ENCODE results near the gene KRTAP10-2.
A peak's percentile ranks its signal among the peaks of the same experiment; 100 is the strongest.

Gene KRTAP10-2

GRCh38 chr21:44527983-44528633 is 23.2 kb downstream of the KRTAP10-2 start:
- DNase-seq (ENCODE audit: insufficient read length, low spot score), result no peak
- FAIRE-seq, result no peak

- DNase-seq (ENCODE audit: insufficient read length, low spot score) (no peak), FAIRE-seq (no peak)
Observed at GRCh38 chr21:44527156-44527982, 23.9 kb downstream of the KRTAP10-2 start.

- peak; percentile 46 for FAIRE-seq
- DNase-seq (ENCODE audit: insufficient read length, low spot score), result no peak
Observed at GRCh38 chr21:44526096-44526997, 25.0 kb downstream of the KRTAP10-2 start.

- no peak for FAIRE-seq
- DNase-seq (ENCODE audit: insufficient read length, low spot score), result no peak
Observed at GRCh38 chr21:44525391-44526095, 25.8 kb downstream of the KRTAP10-2 start.

GRCh38 chr21:44524414-44525371 is 26.6 kb downstream of the KRTAP10-2 start:
- DNase-seq (ENCODE audit: insufficient read length, low spot score) (no peak), FAIRE-seq (peak; percentile 90)

- DNase-seq (ENCODE audit: insufficient read length, low spot score), result no peak
- FAIRE-seq, result no peak
Observed at GRCh38 chr21:44523567-44524413, 27.5 kb downstream of the KRTAP10-2 start.

- FAIRE-seq (no peak), DNase-seq (ENCODE audit: insufficient read length, low spot score) (no peak)
Observed at GRCh38 chr21:44522753-44523204, 28.5 kb downstream of the KRTAP10-2 start.

GRCh38 chr21:44521928-44522752 is 29.2 kb downstream of the KRTAP10-2 start:
- FAIRE-seq, result no peak

GRCh38 chr21:44521301-44521927 is 29.9 kb downstream of the KRTAP10-2 start:
- DNase-seq (ENCODE audit: insufficient read length, low spot score) (no peak), FAIRE-seq (no peak)

More at GRCh38 chr21:44521928-44522752, 29.2 kb downstream of the KRTAP10-2 start:
- DNase-seq (ENCODE audit: insufficient read length, low spot score), result no peak

- FAIRE-seq (no peak), DNase-seq (ENCODE audit: insufficient read length, low spot score) (no peak)
Observed at GRCh38 chr21:44520326-44521300, 30.7 kb downstream of the KRTAP10-2 start.

- FAIRE-seq (no peak), DNase-seq (ENCODE audit: insufficient read length, low spot score) (no peak)
Observed at GRCh38 chr21:44519346-44520325, 31.7 kb downstream of the KRTAP10-2 start.

GRCh38 chr21:44518686-44519085 is 32.6 kb downstream of the KRTAP10-2 start:
- DNase-seq (ENCODE audit: insufficient read length, low spot score), result no peak
- no peak for FAIRE-seq

- FAIRE-seq (peak; percentile 92), DNase-seq (ENCODE audit: insufficient read length, low spot score) (peak; percentile 45)
Observed at GRCh38 chr21:44517175-44517899, 34.0 kb downstream of the KRTAP10-2 start.

- no peak for DNase-seq (ENCODE audit: insufficient read length, low spot score)
- FAIRE-seq, result no peak
Observed at GRCh38 chr21:44516828-44517174, 34.5 kb downstream of the KRTAP10-2 start.
